ENCODE data around the gene CYTL1. TPM values are rescaled to one million over a fixed set of nuclear protein-coding genes. Genes with fewer than 3 reads are reported as not detected.
A peak's percentile ranks its signal among the peaks of the same experiment; 100 is the strongest.

The CYTL1 gene
- total RNA-seq, 6 experiments from 2014 or later: not detected

DNA sequence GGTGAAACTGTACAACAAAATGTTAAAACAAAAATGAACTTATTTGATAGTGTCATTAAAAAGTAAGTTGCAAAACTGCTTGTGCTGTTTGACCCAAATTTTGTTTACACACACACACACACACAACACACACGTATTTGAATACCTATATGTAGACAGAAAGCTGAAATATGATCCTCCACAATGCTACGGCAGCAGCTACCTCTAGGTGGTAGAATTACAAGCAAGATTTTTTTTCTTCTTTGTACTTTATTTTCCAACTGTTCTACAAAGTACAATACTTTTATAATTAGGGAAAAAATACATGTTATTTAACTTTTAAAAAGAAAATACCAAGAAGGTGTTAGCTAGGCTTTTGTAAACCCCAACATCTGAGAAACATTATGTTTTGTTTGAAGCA lies 1.2 kb downstream of the CYTL1 start:
- H3K27ac Mint-ChIP-seq: no peak overlapping the region
- no peaks in the 10 kb centered on the region for H3K36me3 Mint-ChIP-seq (ENCODE audit: low read depth)
- no peak overlapping the region for H3K4me3 Mint-ChIP-seq
- no peaks in the 10 kb centered on the region for H3K9me3 Mint-ChIP-seq
- TF ChIP-seq, protein P1, sequence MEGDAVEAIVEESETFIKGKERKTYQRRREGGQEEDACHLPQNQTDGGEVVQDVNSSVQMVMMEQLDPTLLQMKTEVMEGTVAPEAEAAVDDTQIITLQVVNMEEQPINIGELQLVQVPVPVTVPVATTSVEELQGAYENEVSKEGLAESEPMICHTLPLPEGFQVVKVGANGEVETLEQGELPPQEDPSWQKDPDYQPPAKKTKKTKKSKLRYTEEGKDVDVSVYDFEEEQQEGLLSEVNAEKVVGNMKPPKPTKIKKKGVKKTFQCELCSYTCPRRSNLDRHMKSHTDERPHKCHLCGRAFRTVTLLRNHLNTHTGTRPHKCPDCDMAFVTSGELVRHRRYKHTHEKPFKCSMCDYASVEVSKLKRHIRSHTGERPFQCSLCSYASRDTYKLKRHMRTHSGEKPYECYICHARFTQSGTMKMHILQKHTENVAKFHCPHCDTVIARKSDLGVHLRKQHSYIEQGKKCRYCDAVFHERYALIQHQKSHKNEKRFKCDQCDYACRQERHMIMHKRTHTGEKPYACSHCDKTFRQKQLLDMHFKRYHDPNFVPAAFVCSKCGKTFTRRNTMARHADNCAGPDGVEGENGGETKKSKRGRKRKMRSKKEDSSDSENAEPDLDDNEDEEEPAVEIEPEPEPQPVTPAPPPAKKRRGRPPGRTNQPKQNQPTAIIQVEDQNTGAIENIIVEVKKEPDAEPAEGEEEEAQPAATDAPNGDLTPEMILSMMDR (IDR thresholded peaks at IDR 0.05): peak; percentile 39
- H3K27me3 Mint-ChIP-seq (ENCODE audit: insufficient read depth): peaks cover 16% of the 10 kb centered on the region
- no peaks in the 10 kb centered on the region for H3K4me1 Mint-ChIP-seq (ENCODE audit: low read depth)
- DNase-seq: peak; percentile 10

DNA sequence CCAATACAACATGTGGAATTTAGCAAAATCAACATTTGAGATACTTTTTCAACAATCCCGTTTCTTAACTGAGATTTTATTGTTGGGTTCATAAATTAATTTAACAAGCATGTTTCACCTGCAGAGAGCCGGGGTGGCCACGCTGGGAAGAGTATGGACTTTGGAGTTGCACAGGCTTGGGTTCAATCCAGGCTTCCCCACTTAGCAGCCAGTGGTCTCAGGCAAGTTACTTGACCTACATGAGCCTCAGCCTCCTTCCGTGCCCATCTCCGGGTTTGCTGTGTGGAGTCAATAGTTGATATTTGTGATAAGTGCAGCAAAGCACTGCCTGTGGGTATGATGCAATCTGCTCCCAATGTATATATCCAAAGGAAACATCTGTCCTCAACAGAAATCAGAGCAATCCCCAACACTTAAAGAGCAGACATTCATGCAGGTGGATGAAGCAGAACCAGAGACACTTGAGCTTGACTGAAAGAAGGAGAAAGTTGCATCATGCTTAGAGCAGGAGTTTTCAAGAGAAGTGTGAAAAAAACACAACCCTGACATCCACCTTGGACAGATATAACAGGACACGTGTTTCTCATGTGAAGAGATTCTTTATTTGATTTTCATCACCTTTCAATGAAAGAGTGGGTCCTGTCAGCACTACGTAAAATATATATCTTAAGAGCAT lies 5.1 kb downstream of the CYTL1 start:
- no peaks in the 10 kb centered on the region for H3K36me3 Mint-ChIP-seq (ENCODE audit: low read depth)
- peaks cover 18% of the 10 kb centered on the region for H3K27me3 Mint-ChIP-seq (ENCODE audit: insufficient read depth)
- no peak overlapping the region for H3K4me3 Mint-ChIP-seq
- no peak for DNase-seq
- no peaks in the 10 kb centered on the region for H3K9me3 Mint-ChIP-seq
- no peaks in the 10 kb centered on the region for H3K4me1 Mint-ChIP-seq (ENCODE audit: low read depth)
- TF ChIP-seq, protein P1 (IDR thresholded peaks at IDR 0.05): no peak
- no peak overlapping the region for H3K27ac Mint-ChIP-seq

DNA sequence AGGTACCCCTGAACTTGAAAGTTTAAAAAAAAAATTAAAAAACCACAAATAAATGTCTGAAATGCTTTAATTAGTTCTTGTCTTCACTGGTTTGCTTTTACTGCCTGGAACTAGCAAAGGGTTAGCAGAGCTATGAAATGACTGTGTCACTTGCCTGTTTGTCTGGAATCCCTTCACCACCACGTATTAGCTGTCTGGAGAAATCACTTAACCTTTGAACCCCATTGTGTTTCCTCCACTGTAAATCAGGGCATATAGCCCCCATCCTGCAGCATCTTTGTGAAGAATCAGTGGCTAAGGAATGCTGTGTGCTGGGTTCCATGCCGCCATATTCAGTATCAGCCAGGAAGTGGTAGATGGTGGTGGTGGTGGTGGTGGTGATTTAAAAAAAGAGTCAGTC lies 6.3 kb downstream of the CYTL1 start:
- no peaks in the 10 kb centered on the region for H3K4me1 Mint-ChIP-seq (ENCODE audit: low read depth)
- no peaks in the 10 kb centered on the region for H3K9me3 Mint-ChIP-seq
- peaks cover 18% of the 10 kb centered on the region for H3K27me3 Mint-ChIP-seq (ENCODE audit: insufficient read depth)
- TF ChIP-seq, protein P1 (IDR thresholded peaks at IDR 0.05): no peak
- H3K4me3 Mint-ChIP-seq: no peak overlapping the region
- no peaks in the 10 kb centered on the region for H3K36me3 Mint-ChIP-seq (ENCODE audit: low read depth)
- H3K27ac Mint-ChIP-seq: no peak overlapping the region
- DNase-seq: no peak

DNA sequence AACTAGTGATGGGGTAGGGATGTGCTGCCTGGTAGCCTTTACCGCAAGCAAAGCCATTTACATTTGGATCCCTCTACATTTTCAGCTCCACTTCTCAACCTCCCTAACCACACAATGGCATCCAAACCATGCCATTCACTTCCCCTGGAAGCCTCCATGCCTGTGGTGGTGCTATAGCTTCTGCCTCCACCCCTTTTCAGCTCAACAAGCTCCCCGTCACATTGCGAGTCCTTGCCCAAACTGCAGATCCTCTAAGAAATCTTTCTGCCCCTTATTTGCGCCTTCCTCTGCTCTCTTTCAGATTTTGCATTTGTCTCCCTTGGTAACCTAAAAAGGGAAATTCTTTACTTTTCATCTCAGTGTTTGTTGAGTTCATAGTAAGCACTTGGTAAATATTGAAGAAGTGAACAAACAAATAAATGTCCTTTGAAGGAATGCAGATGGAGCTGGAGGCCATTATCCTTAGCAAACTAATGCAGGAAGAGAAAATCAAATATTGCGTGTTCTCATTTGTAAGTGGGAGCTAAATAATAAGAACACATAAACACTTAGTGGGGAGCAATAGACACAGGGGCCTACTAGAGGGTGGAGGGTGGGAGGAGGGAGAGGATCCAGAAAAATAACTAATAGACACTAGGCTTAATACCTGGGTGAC lies 6.9 kb downstream of the CYTL1 start:
- H3K4me3 Mint-ChIP-seq: no peak overlapping the region
- no peak overlapping the region for H3K27ac Mint-ChIP-seq
- DNase-seq: no peak
- H3K9me3 Mint-ChIP-seq: no peaks in the 10 kb centered on the region
- TF ChIP-seq, protein P1 (IDR thresholded peaks at IDR 0.05): no peak
- no peaks in the 10 kb centered on the region for H3K4me1 Mint-ChIP-seq (ENCODE audit: low read depth)
- peaks cover 18% of the 10 kb centered on the region for H3K27me3 Mint-ChIP-seq (ENCODE audit: insufficient read depth)
- H3K36me3 Mint-ChIP-seq (ENCODE audit: low read depth): no peaks in the 10 kb centered on the region

DNA sequence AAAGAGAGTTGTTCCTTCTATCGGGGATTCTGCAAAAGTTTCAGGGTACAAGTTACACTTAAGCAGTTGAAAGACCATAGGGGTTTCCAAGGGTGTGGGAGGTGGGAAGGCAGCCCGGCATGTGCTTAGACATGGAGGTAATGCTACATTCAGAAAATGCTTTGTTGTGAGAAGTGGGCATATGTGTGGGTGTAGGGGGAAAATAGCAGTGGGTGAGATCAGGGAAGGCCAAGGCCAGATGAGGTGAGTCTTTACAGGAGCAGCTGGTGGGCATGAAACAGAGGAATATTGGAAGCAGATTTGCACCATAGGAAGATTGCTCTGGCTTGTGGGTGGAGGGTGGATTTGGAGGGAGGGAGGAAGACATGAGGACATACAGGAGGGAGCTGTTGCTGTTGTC lies 8.3 kb downstream of the CYTL1 start:
- TF ChIP-seq, protein P1 (IDR thresholded peaks at IDR 0.05): no peak
- Mint-ChIP-seq H3K9me3 (no peaks in the 10 kb centered on the region), H3K4me3 (no peak overlapping the region), H3K4me1 (ENCODE audit: low read depth) (no peaks in the 10 kb centered on the region), H3K27me3 (ENCODE audit: insufficient read depth) (peaks cover 11% of the 10 kb centered on the region), H3K36me3 (ENCODE audit: low read depth) (no peaks in the 10 kb centered on the region), H3K27ac (no peak overlapping the region)
- no peak for DNase-seq

Measured in HFFc6 (cell line).